Activated CD4-positive, alpha-beta T cell treated with anti-CD3 and anti-CD28 coated beads, Interleukin-2, amount 10 ng/mL, durations not matched to agents 24 days and 14 days (primary cell): ENCODE measurements around the gene EVX2. TPM values are rescaled to one million over a fixed set of nuclear protein-coding genes. Genes with fewer than 3 reads are reported as not detected.
A peak's percentile ranks its signal among the peaks of the same experiment; 100 is the strongest.

ENCODE experiments used
- DNase-seq: peaks from one replicate; pipeline ENCODE4 v3.0.0; 2022
- H3K27ac Mint-ChIP-seq: one replicate; pipeline ENCODE4 v1.8.0; 2022; ENCODE audit warnings: mild to moderate bottlenecking, mixed read lengths
- H3K27me3 Mint-ChIP-seq: one replicate; pipeline ENCODE4 v1.8.0; 2022; ENCODE audit warnings: mixed read lengths
- H3K36me3 Mint-ChIP-seq: one replicate; pipeline ENCODE4 v1.8.0; 2022; ENCODE audit warnings: low read depth, mild to moderate bottlenecking, mixed read lengths
- H3K4me1 Mint-ChIP-seq: one replicate; pipeline ENCODE4 v1.8.0; 2021; ENCODE audit warnings: mixed read lengths
- H3K4me3 Mint-ChIP-seq: one replicate; pipeline ENCODE4 v1.8.0; 2022; ENCODE audit warnings: mild to moderate bottlenecking, moderate library complexity, mixed read lengths
- H3K9me3 Mint-ChIP-seq: one replicate; pipeline ENCODE4 v1.8.0; 2021; ENCODE audit warnings: mixed read lengths
- intact Hi-C: fragments of 100-400 bp; cut with micrococcal nuclease; formaldehyde crosslinking; loops from one replicate; pipeline ENCODE4 v1.15.1; 2023
- total RNA-seq: library from RNA; stranded (reverse); gene quantifications from 2 replicates; pipeline ENCODE4 v1.2.3, GENCODE V29; 2022

The EVX2 gene
- total RNA-seq, 1 donor from 2014 or later = not detected

GRCh38 chr2:176125772-176126054 is 42.0 kb upstream of the EVX2 start:
- DNase-seq = no peak
- intact Hi-C loops = loop anchor here (2.0 to 5.0 kb wide), 4 partner anchors 37 to 1037 kb away; no protein-coding TSS in a partner anchor
- H3K27ac Mint-ChIP-seq = no peak overlapping the region

GRCh38 chr2:176124947-176125771 is 41.4 kb upstream of the EVX2 start:
- no peak overlapping the region for H3K4me3 Mint-ChIP-seq

More at GRCh38 chr2:176125772-176126054, 42.0 kb upstream of the EVX2 start:
- H3K4me3 Mint-ChIP-seq = no peak overlapping the region
- H3K9me3 Mint-ChIP-seq = no peaks in the 10 kb centered on the region
- peaks cover 68% of the 10 kb centered on the region for H3K27me3 Mint-ChIP-seq
- peaks cover 7% of the 10 kb centered on the region for H3K4me1 Mint-ChIP-seq
- H3K36me3 Mint-ChIP-seq = peaks cover 3% of the 10 kb centered on the region

GRCh38 chr2:176124110-176124946 is 40.6 kb upstream of the EVX2 start:
- Mint-ChIP-seq H3K4me1 (peaks cover 7% of the 10 kb centered on the region), H3K27ac (peak overlapping the region; percentile 82), H3K9me3 (no peaks in the 10 kb centered on the region), H3K36me3 (peaks cover 3% of the 10 kb centered on the region), H3K4me3 (no peak overlapping the region), H3K27me3 (peaks cover 80% of the 10 kb centered on the region)
- intact Hi-C loops = no loop called here
- DNase-seq = no peak

More at GRCh38 chr2:176124947-176125771, 41.4 kb upstream of the EVX2 start:
- H3K36me3 Mint-ChIP-seq = peaks cover 3% of the 10 kb centered on the region
- intact Hi-C loops = loop anchor here (5.0 kb wide), 2 partner anchors 37 to 1037 kb away; no protein-coding TSS in a partner anchor
- H3K27ac Mint-ChIP-seq = peak overlapping the region; percentile 37
- no peaks in the 10 kb centered on the region for H3K9me3 Mint-ChIP-seq
- H3K4me1 Mint-ChIP-seq = peaks cover 7% of the 10 kb centered on the region
- peaks cover 72% of the 10 kb centered on the region for H3K27me3 Mint-ChIP-seq
- no peak for DNase-seq

GRCh38 chr2:176123411-176124109 is 39.8 kb upstream of the EVX2 start:
- intact Hi-C loops = loop anchor here (2.0 kb wide), 1 partner anchor 45 kb away; no protein-coding TSS in a partner anchor
- H3K36me3 Mint-ChIP-seq = peaks cover 6% of the 10 kb centered on the region
- H3K27me3 Mint-ChIP-seq = peaks cover 79% of the 10 kb centered on the region
- H3K27ac Mint-ChIP-seq = peak overlapping the region; percentile 82
- H3K4me3 Mint-ChIP-seq = no peak overlapping the region
- peaks cover 4% of the 10 kb centered on the region for H3K9me3 Mint-ChIP-seq
- DNase-seq = no peak
- H3K4me1 Mint-ChIP-seq = peaks cover 9% of the 10 kb centered on the region

GRCh38 chr2:176122683-176123410 is 39.1 kb upstream of the EVX2 start, which contains the start of gene HOXD9:
TSS of gene HOXD9 (plus strand) at chr2:176122719. CDS start at chr2:176122769, 50 bp downstream.
- H3K27me3 Mint-ChIP-seq = peaks cover 79% of the 10 kb centered on the region
- intact Hi-C loops = loop anchor here (2.0 kb wide), 1 partner anchor 44 kb away; no protein-coding TSS in a partner anchor

GRCh38 chr2:176122052-176122682 is 38.4 kb upstream of the EVX2 start:
- no peak overlapping the region for H3K4me3 Mint-ChIP-seq
- peak overlapping the region; percentile 60 for H3K27ac Mint-ChIP-seq
- intact Hi-C loops = loop anchor here (2.0 kb wide), 1 partner anchor 43 kb away; no protein-coding TSS in a partner anchor
- H3K4me1 Mint-ChIP-seq = peaks cover 6% of the 10 kb centered on the region
- H3K36me3 Mint-ChIP-seq = peaks cover 6% of the 10 kb centered on the region
- DNase-seq = no peak
- H3K9me3 Mint-ChIP-seq = peaks cover 4% of the 10 kb centered on the region
- H3K27me3 Mint-ChIP-seq = peaks cover 76% of the 10 kb centered on the region

More at GRCh38 chr2:176122683-176123410, 39.1 kb upstream of the EVX2 start, which contains the start of gene HOXD9:
- no peak for DNase-seq
- Mint-ChIP-seq H3K4me1 (peaks cover 6% of the 10 kb centered on the region), H3K4me3 (no peak within 1 kb of the TSS), H3K36me3 (peaks cover 6% of the 10 kb centered on the region), H3K9me3 (peaks cover 4% of the 10 kb centered on the region), H3K27ac (peak within 1 kb of the TSS; percentile 82)

- intact Hi-C loops = loop anchor here (2.0 kb wide), 1 partner anchor 43 kb away; no protein-coding TSS in a partner anchor
- peaks cover 7% of the 10 kb centered on the region for H3K9me3 Mint-ChIP-seq
- no peak for DNase-seq
- H3K36me3 Mint-ChIP-seq = peaks cover 6% of the 10 kb centered on the region
- peaks cover 6% of the 10 kb centered on the region for H3K4me1 Mint-ChIP-seq
- H3K27me3 Mint-ChIP-seq = peaks cover 77% of the 10 kb centered on the region
- no peak overlapping the region for H3K4me3 Mint-ChIP-seq
- H3K27ac Mint-ChIP-seq = peak overlapping the region; percentile 53
Observed at GRCh38 chr2:176121190-176122051, 37.7 kb upstream of the EVX2 start.

GRCh38 chr2:176120364-176121189 is 36.8 kb upstream of the EVX2 start:
- Mint-ChIP-seq H3K4me1 (peaks cover 6% of the 10 kb centered on the region), H3K36me3 (peaks cover 6% of the 10 kb centered on the region), H3K4me3 (no peak overlapping the region), H3K27ac (peak overlapping the region; percentile 5), H3K27me3 (peaks cover 77% of the 10 kb centered on the region), H3K9me3 (peaks cover 7% of the 10 kb centered on the region)
- intact Hi-C loops = no loop called here
- no peak for DNase-seq

- DNase-seq = peak; percentile 72
- intact Hi-C loops = no loop called here
- H3K9me3 Mint-ChIP-seq = peaks cover 7% of the 10 kb centered on the region
- H3K36me3 Mint-ChIP-seq = peaks cover 4% of the 10 kb centered on the region
- peaks cover 70% of the 10 kb centered on the region for H3K27me3 Mint-ChIP-seq
- peak overlapping the region; percentile 28 for H3K4me3 Mint-ChIP-seq
- H3K4me1 Mint-ChIP-seq = peaks cover 5% of the 10 kb centered on the region
- H3K27ac Mint-ChIP-seq = no peak overlapping the region
Observed at GRCh38 chr2:176118601-176119339, 35.0 kb upstream of the EVX2 start.

- H3K9me3 Mint-ChIP-seq = peaks cover 7% of the 10 kb centered on the region
- H3K36me3 Mint-ChIP-seq = peaks cover 3% of the 10 kb centered on the region
- intact Hi-C loops = no loop called here
- H3K4me1 Mint-ChIP-seq = peaks cover 4% of the 10 kb centered on the region
- H3K27ac Mint-ChIP-seq = no peak overlapping the region
- no peak overlapping the region for H3K4me3 Mint-ChIP-seq
- peaks cover 75% of the 10 kb centered on the region for H3K27me3 Mint-ChIP-seq
- DNase-seq = no peak
Observed at GRCh38 chr2:176117823-176118371, 34.1 kb upstream of the EVX2 start.
